HG02759 (cell line): ENCODE results near the gene CREB1.
A peak's percentile ranks its signal among the peaks of the same experiment; 100 is the strongest.
"Not testable (repeated sequence)": the region's sequence is repeated elsewhere in the genome, so short reads cannot be mapped to it uniquely, and the experiment has no call there.

Experiments
- ATAC-seq: cut with Tn5 transposase; IDR thresholded peaks from one replicate; pipeline ENCODE4 v1.9.1; 2021; ENCODE audit warnings: mild to moderate bottlenecking, moderate library complexity; ENCODE audit not compliant: unreplicated experiment

Gene CREB1

GRCh38 chr2:207529330-207530159 is at the start of gene CREB1:
CREB1 (plus strand) TSS chr2:207529962; CDS start chr2:207555636, 25,674 bp downstream.
- ATAC-seq = peak; percentile 85

GRCh38 chr2:207480521-207481040 is 49.2 kb upstream of the CREB1 start:
- ATAC-seq = no peak

GRCh38 chr2:207481924-207482323 is 47.8 kb upstream of the CREB1 start:
- ATAC-seq = no peak

- ATAC-seq = no peak
Measured at GRCh38 chr2:207482630-207483029, 47.1 kb upstream of the CREB1 start.

GRCh38 chr2:207483066-207483465 is 46.7 kb upstream of the CREB1 start:
- no peak for ATAC-seq

GRCh38 chr2:207483477-207483876 is 46.3 kb upstream of the CREB1 start:
- ATAC-seq = no peak

GRCh38 chr2:207484444-207485391 is 45.0 kb upstream of the CREB1 start:
- ATAC-seq = peak; percentile 55

- no peak for ATAC-seq
Measured at GRCh38 chr2:207487650-207488311, 42.0 kb upstream of the CREB1 start.

- ATAC-seq = no peak
Measured at GRCh38 chr2:207489251-207489650, 40.5 kb upstream of the CREB1 start.

- ATAC-seq = no peak
Measured at GRCh38 chr2:207490441-207490840, 39.3 kb upstream of the CREB1 start.

GRCh38 chr2:207491086-207491485 is 38.7 kb upstream of the CREB1 start:
- ATAC-seq = no peak

- no peak for ATAC-seq
Measured at GRCh38 chr2:207491956-207492355, 37.8 kb upstream of the CREB1 start.

- ATAC-seq = peak; percentile 49
Measured at GRCh38 chr2:207492461-207492860, 37.3 kb upstream of the CREB1 start.

GRCh38 chr2:207494137-207494536 is 35.6 kb upstream of the CREB1 start:
- no peak for ATAC-seq

GRCh38 chr2:207496936-207497335 is 32.8 kb upstream of the CREB1 start:
- not testable (repeated sequence) for ATAC-seq

GRCh38 chr2:207497596-207497995 is 32.2 kb upstream of the CREB1 start:
- ATAC-seq = no peak

- ATAC-seq = no peak
Measured at GRCh38 chr2:207498427-207498826, 31.3 kb upstream of the CREB1 start.

GRCh38 chr2:207499114-207499513 is 30.6 kb upstream of the CREB1 start:
- ATAC-seq = no peak

- ATAC-seq = no peak
Measured at GRCh38 chr2:207501802-207502576, 27.8 kb upstream of the CREB1 start.

GRCh38 chr2:207502577-207503198 is 27.1 kb upstream of the CREB1 start:
- peak; percentile 52 for ATAC-seq
